ENCODE data around the gene ZRANB3. TPM values are rescaled to one million over a fixed set of nuclear protein-coding genes. Genes with fewer than 3 reads are reported as not detected.

ZRANB3 gene
- total and polyA plus RNA-seq, 2 experiments from 2014 or later = 10.5 to 16.8 TPM

DNA sequence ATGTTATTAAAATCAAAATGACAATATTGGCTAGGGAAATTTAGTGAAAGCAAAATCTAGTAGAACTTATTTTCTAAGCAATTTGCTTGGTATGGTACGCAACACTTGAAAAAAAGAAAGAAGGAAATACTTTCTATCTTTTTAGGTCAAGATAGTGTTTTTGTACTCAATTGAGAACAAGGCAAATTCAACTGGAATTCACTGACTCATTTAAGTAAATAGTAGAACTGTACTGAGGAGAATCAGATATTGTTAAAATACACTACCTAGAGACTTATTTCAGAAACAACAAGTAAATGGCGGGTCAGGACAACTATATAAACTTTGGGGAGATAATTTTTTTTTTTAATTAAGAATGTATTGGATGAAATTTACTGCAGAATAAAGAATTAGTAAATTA lies 18.9 kb downstream of the ZRANB3 start:
- Histone ChIP-seq H2AFZ (no peak overlapping the region), H3K4me3 (no peak overlapping the region), H3K27me3 (ENCODE audit: insufficient read depth) (no peaks in the 10 kb centered on the region), H4K20me1 (replicated peaks; ENCODE audit: insufficient read depth) (no peaks in the 10 kb centered on the region), H3K9me2 (ENCODE audit: insufficient read depth) (no peaks in the 10 kb centered on the region), H3K4me2 (no peak overlapping the region), H3K79me2 (replicated peaks; ENCODE audit: insufficient read depth) (peaks cover 8% of the 10 kb centered on the region; the same call in 1 of the 2 replicates), H3K27ac (ENCODE audit: low read depth) (no peak overlapping the region), H3F3A (replicated peaks; ENCODE audit: low read depth) (no peaks in the 10 kb centered on the region), H3K4me1 (ENCODE audit: insufficient read depth) (no peaks in the 10 kb centered on the region), H3K36me3 (ENCODE audit: insufficient read depth) (peaks cover 22% of the 10 kb centered on the region)
- no peaks in the 10 kb centered on the region for H3K27me3 Mint-ChIP-seq (ENCODE audit: insufficient read depth, low read depth, poor library complexity)
- H3K27ac Mint-ChIP-seq = no peak overlapping the region
- TF ChIP-seq, protein P1, sequence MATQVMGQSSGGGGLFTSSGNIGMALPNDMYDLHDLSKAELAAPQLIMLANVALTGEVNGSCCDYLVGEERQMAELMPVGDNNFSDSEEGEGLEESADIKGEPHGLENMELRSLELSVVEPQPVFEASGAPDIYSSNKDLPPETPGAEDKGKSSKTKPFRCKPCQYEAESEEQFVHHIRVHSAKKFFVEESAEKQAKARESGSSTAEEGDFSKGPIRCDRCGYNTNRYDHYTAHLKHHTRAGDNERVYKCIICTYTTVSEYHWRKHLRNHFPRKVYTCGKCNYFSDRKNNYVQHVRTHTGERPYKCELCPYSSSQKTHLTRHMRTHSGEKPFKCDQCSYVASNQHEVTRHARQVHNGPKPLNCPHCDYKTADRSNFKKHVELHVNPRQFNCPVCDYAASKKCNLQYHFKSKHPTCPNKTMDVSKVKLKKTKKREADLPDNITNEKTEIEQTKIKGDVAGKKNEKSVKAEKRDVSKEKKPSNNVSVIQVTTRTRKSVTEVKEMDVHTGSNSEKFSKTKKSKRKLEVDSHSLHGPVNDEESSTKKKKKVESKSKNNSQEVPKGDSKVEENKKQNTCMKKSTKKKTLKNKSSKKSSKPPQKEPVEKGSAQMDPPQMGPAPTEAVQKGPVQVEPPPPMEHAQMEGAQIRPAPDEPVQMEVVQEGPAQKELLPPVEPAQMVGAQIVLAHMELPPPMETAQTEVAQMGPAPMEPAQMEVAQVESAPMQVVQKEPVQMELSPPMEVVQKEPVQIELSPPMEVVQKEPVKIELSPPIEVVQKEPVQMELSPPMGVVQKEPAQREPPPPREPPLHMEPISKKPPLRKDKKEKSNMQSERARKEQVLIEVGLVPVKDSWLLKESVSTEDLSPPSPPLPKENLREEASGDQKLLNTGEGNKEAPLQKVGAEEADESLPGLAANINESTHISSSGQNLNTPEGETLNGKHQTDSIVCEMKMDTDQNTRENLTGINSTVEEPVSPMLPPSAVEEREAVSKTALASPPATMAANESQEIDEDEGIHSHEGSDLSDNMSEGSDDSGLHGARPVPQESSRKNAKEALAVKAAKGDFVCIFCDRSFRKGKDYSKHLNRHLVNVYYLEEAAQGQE (IDR thresholded peaks at IDR 0.05; ENCODE audit: unreplicated experiment) = no peak
- TF ChIP-seq EZH2 (IDR thresholded peaks at IDR 0.05; ENCODE audit: low read depth, unreplicated experiment) (no peak), POLR2AphosphoS5 (IDR thresholded peaks at IDR 0.05; ENCODE audit: low read depth) (no peak), EZH2phosphoT487 (IDR thresholded peaks at IDR 0.05; ENCODE audit: unreplicated experiment) (no peak), JUNB (IDR thresholded peaks at IDR 0.05; ENCODE audit: unreplicated experiment) (no peak), STAT1 (IDR thresholded peaks at IDR 0.05; ENCODE audit: unreplicated experiment) (no peak), ZNF331 (CRISPR knock-in tag; IDR thresholded peaks at IDR 0.05; ENCODE audit: low read depth) (no peak), CREB1 (CRISPR knock-in tag; IDR thresholded peaks at IDR 0.05; ENCODE audit: low read depth) (no peak), NANOG (IDR thresholded peaks at IDR 0.05; ENCODE audit: borderline replicate concordance) (no peak), ZNF114 (CRISPR knock-in tag; IDR thresholded peaks at IDR 0.05) (no peak)
- TF ChIP-seq, protein P2, sequence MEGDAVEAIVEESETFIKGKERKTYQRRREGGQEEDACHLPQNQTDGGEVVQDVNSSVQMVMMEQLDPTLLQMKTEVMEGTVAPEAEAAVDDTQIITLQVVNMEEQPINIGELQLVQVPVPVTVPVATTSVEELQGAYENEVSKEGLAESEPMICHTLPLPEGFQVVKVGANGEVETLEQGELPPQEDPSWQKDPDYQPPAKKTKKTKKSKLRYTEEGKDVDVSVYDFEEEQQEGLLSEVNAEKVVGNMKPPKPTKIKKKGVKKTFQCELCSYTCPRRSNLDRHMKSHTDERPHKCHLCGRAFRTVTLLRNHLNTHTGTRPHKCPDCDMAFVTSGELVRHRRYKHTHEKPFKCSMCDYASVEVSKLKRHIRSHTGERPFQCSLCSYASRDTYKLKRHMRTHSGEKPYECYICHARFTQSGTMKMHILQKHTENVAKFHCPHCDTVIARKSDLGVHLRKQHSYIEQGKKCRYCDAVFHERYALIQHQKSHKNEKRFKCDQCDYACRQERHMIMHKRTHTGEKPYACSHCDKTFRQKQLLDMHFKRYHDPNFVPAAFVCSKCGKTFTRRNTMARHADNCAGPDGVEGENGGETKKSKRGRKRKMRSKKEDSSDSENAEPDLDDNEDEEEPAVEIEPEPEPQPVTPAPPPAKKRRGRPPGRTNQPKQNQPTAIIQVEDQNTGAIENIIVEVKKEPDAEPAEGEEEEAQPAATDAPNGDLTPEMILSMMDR (conservative IDR thresholded peaks at IDR 0.05; ENCODE audit: low read depth in 2 of 2) = no peak
- TF ChIP-seq, protein P3, sequence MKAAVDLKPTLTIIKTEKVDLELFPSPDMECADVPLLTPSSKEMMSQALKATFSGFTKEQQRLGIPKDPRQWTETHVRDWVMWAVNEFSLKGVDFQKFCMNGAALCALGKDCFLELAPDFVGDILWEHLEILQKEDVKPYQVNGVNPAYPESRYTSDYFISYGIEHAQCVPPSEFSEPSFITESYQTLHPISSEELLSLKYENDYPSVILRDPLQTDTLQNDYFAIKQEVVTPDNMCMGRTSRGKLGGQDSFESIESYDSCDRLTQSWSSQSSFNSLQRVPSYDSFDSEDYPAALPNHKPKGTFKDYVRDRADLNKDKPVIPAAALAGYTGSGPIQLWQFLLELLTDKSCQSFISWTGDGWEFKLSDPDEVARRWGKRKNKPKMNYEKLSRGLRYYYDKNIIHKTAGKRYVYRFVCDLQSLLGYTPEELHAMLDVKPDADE (IDR thresholded peaks at IDR 0.05) = no peak
- TF ChIP-seq, protein P4, sequence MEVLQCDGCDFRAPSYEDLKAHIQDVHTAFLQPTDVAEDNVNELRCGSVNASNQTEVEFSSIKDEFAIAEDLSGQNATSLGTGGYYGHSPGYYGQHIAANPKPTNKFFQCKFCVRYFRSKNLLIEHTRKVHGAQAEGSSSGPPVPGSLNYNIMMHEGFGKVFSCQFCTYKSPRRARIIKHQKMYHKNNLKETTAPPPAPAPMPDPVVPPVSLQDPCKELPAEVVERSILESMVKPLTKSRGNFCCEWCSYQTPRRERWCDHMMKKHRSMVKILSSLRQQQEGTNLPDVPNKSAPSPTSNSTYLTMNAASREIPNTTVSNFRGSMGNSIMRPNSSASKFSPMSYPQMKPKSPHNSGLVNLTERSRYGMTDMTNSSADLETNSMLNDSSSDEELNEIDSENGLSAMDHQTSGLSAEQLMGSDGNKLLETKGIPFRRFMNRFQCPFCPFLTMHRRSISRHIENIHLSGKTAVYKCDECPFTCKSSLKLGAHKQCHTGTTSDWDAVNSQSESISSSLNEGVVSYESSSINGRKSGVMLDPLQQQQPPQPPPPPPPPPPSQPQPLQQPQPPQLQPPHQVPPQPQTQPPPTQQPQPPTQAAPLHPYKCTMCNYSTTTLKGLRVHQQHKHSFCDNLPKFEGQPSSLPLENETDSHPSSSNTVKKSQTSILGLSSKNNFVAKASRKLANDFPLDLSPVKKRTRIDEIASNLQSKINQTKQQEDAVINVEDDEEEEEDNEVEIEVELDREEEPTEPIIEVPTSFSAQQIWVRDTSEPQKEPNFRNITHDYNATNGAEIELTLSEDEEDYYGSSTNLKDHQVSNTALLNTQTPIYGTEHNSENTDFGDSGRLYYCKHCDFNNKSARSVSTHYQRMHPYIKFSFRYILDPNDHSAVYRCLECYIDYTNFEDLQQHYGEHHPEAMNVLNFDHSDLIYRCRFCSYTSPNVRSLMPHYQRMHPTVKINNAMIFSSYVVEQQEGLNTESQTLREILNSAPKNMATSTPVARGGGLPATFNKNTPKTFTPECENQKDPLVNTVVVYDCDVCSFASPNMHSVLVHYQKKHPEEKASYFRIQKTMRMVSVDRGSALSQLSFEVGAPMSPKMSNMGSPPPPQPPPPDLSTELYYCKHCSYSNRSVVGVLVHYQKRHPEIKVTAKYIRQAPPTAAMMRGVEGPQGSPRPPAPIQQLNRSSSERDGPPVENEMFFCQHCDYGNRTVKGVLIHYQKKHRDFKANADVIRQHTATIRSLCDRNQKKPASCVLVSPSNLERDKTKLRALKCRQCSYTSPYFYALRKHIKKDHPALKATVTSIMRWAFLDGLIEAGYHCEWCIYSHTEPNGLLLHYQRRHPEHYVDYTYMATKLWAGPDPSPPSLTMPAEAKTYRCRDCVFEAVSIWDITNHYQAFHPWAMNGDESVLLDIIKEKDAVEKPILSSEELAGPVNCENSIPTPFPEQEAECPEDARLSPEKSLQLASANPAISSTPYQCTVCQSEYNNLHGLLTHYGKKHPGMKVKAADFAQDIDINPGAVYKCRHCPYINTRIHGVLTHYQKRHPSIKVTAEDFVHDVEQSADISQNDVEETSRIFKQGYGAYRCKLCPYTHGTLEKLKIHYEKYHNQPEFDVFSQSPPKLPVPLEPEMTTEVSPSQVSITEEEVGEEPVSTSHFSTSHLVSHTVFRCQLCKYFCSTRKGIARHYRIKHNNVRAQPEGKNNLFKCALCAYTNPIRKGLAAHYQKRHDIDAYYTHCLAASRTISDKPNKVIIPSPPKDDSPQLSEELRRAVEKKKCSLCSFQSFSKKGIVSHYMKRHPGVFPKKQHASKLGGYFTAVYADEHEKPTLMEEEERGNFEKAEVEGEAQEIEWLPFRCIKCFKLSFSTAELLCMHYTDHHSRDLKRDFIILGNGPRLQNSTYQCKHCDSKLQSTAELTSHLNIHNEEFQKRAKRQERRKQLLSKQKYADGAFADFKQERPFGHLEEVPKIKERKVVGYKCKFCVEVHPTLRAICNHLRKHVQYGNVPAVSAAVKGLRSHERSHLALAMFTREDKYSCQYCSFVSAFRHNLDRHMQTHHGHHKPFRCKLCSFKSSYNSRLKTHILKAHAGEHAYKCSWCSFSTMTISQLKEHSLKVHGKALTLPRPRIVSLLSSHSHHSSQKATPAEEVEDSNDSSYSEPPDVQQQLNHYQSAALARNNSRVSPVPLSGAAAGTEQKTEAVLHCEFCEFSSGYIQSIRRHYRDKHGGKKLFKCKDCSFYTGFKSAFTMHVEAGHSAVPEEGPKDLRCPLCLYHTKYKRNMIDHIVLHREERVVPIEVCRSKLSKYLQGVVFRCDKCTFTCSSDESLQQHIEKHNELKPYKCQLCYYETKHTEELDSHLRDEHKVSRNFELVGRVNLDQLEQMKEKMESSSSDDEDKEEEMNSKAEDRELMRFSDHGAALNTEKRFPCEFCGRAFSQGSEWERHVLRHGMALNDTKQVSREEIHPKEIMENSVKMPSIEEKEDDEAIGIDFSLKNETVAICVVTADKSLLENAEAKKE (CRISPR knock-in tag; IDR thresholded peaks at IDR 0.05) = no peak
- no peak for ATAC-seq
- H3K4me3 Mint-ChIP-seq = no peak overlapping the region
- DNase-seq (ENCODE audit: low spot score) = no peak
- peaks cover 17% of the 10 kb centered on the region; the same call in 2 of the 3 replicates for H3K9me3 Mint-ChIP-seq
- peaks cover 32% of the 10 kb centered on the region for H3K36me3 Mint-ChIP-seq (ENCODE audit: low read depth)
- no peaks in the 10 kb centered on the region for H3K4me1 Mint-ChIP-seq

All from GM23338 (cell line).